ENCODE measurements around the gene ARRB2.

Gene ARRB2

DNA sequence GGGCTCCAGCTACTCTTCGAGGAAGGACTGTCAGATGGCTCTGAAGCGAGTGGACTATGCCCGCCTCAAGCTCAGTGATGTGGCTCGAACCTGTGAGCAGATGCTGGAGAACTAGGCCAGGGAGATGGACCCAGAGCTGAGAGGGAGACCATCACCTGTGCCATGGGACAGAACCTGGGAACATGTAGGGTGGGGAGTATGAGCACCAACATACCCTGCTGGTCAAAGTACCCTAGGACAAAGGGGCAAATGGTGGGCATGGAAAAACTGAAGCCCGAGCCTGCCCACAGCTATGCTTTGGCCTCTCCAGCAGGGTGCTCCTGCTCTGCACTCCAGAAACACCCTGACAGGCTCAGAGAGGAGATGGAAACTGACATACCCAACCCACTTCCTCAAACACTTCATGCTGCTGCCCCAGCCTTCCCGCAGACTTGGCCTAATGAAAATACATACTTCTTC lies 22.7 kb downstream of the ARRB2 start:
- DNase-seq, result no peak

GRCh38 chr17:4734857-4735475 lies 24.5 kb downstream of the ARRB2 start:
- no peak for DNase-seq

- no peak for DNase-seq
Measured at GRCh38 chr17:4735876-4736651, 25.6 kb downstream of the ARRB2 start.

GRCh38 chr17:4738136-4739121 lies 28.0 kb downstream of the ARRB2 start:
- DNase-seq, result no peak

DNA sequence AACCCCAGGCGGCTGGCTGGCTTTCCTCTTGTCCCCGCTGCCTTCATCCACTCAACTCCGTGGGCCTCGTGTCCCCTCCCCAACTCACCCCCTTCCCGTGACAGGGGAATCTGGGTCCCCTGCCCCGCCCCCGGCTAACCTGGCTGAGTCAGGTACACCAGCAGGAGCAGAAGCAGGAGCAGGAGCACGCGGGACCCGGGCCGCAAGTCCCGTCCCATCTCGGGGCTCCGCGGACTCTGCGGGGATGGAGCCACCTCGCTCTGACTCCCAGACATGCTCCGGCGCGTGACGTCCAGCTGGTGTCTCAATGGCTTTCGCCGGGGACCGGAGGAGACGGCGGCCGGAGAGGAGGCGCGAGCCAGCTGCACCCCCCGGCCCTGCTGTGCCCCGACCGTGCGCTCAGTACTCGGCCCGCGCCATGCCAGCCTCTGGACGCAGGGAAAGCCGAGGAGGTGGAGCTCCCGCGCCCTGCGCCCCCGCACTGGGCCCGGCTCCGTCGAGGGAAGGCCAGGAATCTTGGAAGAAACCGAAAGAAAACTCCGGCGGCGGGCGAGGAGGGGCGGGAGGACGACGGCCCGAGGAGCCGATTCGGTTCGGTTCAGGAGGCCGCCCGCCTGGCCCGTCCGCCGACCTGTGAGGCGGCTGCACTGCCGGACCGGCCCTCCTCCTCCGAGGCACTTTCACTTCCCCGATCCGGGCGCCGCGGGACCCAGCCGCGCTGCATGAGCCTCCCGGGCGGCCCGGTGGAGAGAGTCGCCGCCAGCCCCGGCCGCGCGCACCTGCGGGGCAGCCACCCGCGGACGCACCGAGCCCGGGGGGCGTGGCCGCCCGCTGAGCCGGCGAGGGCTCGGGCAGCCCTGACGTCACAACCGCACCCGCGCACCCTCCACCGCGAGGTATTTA lies 28.9 kb downstream of the ARRB2 start, which contains the start of the genes CXCL16 and ZMYND15:
Gene CXCL16, minus strand, starts transcription at position 807 of the 903 bp plus-strand sequence. Its CDS starts 589 bp downstream, at position 218.
Gene ZMYND15, plus strand, starts transcription at position 712 of the 903 bp plus-strand sequence. CDS start 716 bp downstream, outside the sequence.
- DNase-seq, result no peak

DNA sequence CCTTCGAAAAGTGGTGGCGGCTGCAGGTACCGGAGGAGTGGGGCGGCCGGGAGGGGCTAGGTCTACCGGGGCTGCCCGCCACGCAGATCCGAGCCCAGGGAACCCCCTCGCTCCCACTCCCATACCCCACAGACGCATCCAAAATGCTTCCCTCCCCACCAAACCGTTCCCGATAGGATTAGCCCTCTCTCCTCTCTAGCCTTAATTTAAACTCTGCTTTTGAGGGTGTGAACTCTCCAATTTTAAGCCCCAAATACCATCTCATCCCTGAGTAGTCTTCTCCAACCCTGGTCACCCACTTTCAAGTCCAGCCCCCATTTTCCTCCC lies 29.6 kb downstream of the ARRB2 start:
- DNase-seq, result no peak

DNA sequence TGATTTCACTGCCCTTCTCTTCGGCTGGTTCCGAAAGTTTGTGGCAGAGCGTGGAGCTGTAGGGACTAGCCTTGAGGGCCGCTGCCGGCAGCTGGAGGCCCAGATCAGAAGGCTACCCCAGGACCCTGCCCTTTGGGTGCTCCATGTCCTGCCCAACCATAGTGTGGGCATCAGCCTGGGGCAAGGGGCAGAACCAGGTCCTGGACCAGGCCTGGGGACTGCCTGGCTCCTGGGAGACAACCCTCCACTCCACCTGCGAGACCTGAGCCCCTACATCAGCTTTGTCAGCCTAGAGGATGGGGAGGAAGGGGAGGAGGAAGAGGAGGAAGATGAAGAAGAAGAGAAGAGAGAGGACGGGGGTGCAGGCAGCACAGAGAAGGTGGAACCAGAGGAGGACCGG lies 30.2 kb downstream of the ARRB2 start:
- DNase-seq, result no peak

DNA sequence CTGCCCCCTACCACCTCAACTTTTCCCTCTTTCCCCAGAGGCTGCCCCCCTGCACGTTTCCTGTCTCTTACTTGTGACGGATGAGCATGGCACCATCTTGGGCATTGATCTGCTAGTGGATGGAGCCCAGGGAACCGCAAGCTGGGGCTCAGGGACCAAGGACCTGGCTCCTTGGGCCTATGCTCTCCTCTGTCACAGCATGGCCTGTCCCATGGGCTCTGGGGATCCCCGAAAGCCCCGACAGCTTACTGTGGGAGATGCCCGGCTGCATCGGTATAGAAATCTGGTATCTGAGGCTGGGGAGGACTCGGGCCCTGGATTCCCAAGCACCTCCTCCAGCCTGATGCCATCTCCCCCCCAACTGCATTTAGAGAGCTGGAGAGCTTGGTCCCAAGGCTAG lies 31.1 kb downstream of the ARRB2 start:
- no peak for DNase-seq

DNA sequence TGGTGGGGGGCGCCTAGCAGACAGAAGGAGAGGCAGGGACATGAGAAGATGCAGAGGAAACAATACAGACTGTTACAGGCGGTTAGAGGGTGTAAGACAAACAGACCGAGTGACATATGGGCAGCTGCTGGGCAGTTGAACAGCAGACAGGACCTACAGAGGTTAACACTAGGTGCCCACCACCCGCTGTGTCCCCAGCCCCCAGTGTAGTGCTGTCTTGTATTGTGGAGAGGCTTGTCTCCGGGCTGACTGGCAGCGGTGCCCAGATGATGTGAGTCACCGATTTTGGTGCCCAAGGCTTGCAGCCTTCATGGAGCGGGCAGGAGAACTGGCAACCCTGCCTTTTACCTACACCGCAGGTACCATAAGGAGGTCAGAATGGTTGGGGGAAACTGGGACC lies 31.7 kb downstream of the ARRB2 start:
- DNase-seq, result no peak

DNA sequence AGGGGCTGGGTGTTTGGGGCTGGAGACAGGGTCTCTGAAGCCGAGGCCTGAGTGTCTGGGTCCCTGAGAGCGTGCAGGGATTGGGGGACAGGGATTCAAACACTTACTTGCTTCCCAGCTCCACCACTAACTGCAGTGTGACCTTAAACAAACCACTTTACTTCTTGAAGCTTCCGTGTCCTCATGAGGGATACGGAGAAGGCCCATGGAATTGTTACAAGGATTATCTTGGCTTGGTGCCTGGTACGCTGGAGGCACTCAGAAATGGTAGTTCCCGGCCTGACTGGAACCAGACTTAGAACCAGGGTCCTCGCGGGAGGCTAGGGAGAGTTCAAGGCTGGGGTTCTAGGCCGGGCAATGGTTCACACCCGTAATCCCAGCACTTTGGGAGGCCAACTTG lies 32.2 kb downstream of the ARRB2 start:
- DNase-seq, result no peak

- no peak for DNase-seq
Measured at GRCh38 chr17:4743216-4743615, 32.8 kb downstream of the ARRB2 start.

DNA sequence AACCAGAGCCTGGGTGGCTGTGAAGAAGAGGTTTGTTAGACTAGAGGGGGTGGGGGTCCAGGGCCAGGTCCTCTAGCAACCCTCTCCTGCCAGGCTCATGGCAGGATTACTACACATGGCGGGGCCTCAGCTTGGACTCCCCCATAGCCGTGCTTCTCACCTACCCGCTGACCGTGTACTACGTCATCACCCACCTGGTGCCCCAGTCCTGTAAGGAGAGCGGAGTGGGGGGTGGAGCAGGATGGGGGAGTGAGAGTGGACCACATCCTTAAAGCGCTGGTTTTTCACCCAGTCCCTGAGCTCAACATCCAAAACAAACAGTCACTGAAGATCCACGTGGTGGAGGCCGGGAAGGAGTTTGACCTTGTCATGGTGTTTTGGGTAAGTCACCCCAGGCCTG lies 33.5 kb downstream of the ARRB2 start:
- no peak for DNase-seq

GRCh38 chr17:4744999-4745969 lies 34.9 kb downstream of the ARRB2 start:
- no peak for DNase-seq

- DNase-seq, result no peak
Measured at GRCh38 chr17:4747847-4748246, 37.4 kb downstream of the ARRB2 start.

DNA sequence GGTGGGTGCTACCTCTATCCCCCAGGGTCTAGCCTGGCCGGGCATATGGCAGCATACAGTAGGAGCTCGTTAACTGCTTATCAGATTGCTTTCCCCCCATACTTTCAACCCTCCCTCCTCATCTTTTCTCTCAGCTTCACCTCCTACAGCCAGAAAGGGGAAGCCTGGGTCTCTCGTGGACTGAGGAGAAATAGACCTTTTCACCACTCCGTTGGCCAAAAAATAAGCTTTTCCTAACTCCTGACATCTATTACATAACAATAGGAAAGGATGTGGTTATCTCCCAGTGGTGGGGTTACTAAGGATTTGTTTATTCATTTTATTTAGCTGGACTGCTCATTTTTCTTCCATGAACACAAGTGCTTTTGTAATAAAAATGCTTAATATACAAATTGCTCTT lies 38.3 kb downstream of the ARRB2 start:
- DNase-seq, result no peak

DNA sequence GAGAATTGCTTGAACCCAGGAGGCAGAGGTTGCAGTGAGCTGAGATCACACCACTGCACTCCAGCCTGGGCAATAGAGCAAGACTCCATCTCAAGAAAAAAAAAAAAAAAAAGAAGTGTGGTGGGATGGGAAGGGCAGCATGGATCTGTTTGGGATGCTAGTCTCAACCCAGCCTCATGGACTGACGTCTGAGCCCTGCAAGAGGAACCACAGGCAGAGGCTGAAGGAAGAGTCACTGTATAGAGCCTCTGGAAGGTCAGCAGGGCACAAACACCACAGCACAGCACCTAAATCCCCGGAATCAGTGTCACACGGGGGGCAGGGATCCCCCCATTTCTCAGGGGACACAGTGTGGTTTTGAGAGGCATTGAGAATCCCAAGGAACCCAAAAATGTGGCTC lies 40.2 kb downstream of the ARRB2 start:
- no peak for DNase-seq

DNA sequence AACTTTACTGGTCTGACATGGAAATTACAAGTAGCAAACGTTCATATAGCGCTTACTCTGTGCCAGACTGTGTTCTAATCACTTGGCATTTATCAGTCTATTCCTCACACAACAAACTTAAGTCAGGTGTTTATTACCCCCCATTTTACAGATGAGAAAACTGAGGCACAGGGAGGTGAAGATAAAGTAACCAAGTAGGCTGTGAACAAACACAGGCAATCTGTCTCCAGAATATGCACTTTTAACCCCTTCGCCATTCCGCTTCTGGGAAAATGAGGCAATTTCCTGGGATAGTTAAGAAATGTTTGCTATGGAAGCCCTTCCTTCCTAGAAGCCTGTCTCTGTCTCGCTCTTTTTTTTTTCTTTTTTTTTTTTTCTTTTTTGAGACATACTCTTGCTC lies 41.5 kb downstream of the ARRB2 start:
- DNase-seq, result no peak

DNA sequence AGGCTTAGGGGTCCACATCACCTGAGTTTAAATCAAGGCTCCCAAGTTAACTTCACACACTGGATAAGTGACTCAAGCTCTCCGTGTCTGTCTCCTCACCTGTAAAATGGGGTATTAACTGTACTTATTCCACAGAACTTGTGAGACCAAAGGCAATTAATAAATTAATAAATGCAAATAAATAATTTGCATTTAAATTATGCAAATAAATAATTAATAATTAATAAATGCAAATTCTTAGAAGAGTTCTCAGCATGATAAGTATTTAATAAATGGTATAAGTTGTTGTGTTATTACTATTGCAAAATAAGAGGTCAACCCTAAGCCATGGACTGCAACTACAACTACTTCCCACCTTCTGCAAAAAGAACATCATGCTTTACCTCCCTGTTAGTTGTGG lies 43.0 kb downstream of the ARRB2 start:
- no peak for DNase-seq

DNA sequence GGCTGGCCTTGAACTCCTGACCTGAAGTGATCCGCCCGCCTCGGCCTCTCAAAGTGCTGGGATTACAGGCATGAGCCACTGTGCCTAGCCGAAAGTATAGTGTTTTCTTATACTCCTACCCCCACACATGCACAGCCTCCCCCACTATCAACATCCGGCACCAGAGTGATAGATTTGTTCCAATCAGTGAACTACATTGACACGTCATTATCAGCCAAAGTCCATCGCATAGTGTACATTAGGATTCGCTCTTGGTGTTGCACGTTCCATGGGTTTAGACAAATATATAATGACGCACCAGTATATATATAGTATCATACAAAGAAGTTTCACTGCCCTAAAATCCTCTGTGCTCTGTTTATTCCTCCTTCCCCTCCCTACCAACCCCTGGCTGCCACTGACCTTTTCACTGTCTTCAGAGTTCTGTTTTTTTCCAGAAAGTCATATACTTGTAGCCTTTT lies 49.4 kb downstream of the ARRB2 start:
- no peak for DNase-seq

- DNase-seq, result no peak
Measured at GRCh38 chr17:4764595-4764994, 54.2 kb downstream of the ARRB2 start.

GRCh38 chr17:4766201-4766600 lies 55.8 kb downstream of the ARRB2 start:
- no peak for DNase-seq
